ENCODE results near the gene LRRC74B. TPM values are rescaled to one million over a fixed set of nuclear protein-coding genes. Genes with fewer than 3 reads are reported as not detected.

Gene LRRC74B
- total and polyA plus RNA-seq, 2 experiments from 2014 or later, result not detected

DNA sequence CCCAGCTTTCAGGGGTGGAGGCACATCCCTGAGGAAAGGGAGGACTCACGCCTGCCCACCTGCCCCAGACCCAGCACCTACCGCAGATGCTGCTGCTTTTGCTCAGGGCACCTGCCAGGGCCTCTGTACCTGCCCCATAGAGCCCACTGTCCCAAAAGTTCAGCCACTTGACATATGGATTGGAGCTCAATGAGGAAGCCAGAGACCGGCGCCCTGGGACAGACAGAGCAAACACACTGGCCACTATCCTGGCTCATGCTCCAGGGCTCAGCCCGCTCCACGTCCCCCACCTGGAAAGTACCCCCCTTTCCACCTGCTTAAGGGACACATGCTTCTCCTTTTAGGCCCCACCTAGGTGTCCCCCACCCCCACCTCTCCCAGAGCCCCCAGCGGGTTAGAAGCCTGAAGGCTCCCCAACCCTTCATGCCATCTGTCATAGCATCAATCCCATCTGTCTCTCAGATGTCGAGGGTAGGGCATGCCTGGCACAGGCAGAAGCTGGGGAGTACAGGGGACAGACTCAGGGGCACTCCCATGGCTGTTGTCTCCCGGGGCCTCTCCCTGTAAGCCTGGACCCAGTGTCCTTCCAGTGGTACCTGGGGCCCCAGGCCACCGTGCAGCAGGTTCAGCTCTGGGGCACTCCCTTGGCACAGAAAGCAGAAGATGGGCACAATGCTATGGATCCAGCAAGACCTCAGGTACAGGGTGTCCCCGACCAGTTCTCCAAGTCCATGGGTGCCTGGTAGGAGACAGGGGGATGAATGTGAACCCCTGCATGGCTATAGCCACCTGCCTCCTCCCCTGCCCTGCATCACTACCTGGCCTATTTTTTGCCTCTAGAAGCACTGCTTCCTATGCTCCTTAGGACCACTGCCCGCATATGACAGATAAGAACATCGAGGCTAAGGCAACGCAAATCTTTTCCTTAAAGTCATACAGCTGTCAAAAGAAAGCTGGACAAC lies 33.0 kb upstream of the LRRC74B start (continued):
- TF ChIP-seq, protein P1, sequence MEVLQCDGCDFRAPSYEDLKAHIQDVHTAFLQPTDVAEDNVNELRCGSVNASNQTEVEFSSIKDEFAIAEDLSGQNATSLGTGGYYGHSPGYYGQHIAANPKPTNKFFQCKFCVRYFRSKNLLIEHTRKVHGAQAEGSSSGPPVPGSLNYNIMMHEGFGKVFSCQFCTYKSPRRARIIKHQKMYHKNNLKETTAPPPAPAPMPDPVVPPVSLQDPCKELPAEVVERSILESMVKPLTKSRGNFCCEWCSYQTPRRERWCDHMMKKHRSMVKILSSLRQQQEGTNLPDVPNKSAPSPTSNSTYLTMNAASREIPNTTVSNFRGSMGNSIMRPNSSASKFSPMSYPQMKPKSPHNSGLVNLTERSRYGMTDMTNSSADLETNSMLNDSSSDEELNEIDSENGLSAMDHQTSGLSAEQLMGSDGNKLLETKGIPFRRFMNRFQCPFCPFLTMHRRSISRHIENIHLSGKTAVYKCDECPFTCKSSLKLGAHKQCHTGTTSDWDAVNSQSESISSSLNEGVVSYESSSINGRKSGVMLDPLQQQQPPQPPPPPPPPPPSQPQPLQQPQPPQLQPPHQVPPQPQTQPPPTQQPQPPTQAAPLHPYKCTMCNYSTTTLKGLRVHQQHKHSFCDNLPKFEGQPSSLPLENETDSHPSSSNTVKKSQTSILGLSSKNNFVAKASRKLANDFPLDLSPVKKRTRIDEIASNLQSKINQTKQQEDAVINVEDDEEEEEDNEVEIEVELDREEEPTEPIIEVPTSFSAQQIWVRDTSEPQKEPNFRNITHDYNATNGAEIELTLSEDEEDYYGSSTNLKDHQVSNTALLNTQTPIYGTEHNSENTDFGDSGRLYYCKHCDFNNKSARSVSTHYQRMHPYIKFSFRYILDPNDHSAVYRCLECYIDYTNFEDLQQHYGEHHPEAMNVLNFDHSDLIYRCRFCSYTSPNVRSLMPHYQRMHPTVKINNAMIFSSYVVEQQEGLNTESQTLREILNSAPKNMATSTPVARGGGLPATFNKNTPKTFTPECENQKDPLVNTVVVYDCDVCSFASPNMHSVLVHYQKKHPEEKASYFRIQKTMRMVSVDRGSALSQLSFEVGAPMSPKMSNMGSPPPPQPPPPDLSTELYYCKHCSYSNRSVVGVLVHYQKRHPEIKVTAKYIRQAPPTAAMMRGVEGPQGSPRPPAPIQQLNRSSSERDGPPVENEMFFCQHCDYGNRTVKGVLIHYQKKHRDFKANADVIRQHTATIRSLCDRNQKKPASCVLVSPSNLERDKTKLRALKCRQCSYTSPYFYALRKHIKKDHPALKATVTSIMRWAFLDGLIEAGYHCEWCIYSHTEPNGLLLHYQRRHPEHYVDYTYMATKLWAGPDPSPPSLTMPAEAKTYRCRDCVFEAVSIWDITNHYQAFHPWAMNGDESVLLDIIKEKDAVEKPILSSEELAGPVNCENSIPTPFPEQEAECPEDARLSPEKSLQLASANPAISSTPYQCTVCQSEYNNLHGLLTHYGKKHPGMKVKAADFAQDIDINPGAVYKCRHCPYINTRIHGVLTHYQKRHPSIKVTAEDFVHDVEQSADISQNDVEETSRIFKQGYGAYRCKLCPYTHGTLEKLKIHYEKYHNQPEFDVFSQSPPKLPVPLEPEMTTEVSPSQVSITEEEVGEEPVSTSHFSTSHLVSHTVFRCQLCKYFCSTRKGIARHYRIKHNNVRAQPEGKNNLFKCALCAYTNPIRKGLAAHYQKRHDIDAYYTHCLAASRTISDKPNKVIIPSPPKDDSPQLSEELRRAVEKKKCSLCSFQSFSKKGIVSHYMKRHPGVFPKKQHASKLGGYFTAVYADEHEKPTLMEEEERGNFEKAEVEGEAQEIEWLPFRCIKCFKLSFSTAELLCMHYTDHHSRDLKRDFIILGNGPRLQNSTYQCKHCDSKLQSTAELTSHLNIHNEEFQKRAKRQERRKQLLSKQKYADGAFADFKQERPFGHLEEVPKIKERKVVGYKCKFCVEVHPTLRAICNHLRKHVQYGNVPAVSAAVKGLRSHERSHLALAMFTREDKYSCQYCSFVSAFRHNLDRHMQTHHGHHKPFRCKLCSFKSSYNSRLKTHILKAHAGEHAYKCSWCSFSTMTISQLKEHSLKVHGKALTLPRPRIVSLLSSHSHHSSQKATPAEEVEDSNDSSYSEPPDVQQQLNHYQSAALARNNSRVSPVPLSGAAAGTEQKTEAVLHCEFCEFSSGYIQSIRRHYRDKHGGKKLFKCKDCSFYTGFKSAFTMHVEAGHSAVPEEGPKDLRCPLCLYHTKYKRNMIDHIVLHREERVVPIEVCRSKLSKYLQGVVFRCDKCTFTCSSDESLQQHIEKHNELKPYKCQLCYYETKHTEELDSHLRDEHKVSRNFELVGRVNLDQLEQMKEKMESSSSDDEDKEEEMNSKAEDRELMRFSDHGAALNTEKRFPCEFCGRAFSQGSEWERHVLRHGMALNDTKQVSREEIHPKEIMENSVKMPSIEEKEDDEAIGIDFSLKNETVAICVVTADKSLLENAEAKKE (CRISPR knock-in tag; IDR thresholded peaks at IDR 0.05), result no peak
- no peak for TF ChIP-seq EZH2 (IDR thresholded peaks at IDR 0.05; ENCODE audit: low read depth, unreplicated experiment)
- TF ChIP-seq, protein P2, sequence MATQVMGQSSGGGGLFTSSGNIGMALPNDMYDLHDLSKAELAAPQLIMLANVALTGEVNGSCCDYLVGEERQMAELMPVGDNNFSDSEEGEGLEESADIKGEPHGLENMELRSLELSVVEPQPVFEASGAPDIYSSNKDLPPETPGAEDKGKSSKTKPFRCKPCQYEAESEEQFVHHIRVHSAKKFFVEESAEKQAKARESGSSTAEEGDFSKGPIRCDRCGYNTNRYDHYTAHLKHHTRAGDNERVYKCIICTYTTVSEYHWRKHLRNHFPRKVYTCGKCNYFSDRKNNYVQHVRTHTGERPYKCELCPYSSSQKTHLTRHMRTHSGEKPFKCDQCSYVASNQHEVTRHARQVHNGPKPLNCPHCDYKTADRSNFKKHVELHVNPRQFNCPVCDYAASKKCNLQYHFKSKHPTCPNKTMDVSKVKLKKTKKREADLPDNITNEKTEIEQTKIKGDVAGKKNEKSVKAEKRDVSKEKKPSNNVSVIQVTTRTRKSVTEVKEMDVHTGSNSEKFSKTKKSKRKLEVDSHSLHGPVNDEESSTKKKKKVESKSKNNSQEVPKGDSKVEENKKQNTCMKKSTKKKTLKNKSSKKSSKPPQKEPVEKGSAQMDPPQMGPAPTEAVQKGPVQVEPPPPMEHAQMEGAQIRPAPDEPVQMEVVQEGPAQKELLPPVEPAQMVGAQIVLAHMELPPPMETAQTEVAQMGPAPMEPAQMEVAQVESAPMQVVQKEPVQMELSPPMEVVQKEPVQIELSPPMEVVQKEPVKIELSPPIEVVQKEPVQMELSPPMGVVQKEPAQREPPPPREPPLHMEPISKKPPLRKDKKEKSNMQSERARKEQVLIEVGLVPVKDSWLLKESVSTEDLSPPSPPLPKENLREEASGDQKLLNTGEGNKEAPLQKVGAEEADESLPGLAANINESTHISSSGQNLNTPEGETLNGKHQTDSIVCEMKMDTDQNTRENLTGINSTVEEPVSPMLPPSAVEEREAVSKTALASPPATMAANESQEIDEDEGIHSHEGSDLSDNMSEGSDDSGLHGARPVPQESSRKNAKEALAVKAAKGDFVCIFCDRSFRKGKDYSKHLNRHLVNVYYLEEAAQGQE (IDR thresholded peaks at IDR 0.05; ENCODE audit: unreplicated experiment), result no peak
- no peak for TF ChIP-seq JUNB (IDR thresholded peaks at IDR 0.05; ENCODE audit: unreplicated experiment)
- no peak for TF ChIP-seq ZNF114 (CRISPR knock-in tag; IDR thresholded peaks at IDR 0.05)
- no peak for TF ChIP-seq POLR2AphosphoS5 (IDR thresholded peaks at IDR 0.05; ENCODE audit: low read depth)
- no peak for TF ChIP-seq NANOG (IDR thresholded peaks at IDR 0.05; ENCODE audit: borderline replicate concordance)
